CD14-positive monocyte (primary cell): ENCODE data around the gene G3BP2. TPM values are rescaled to one million over a fixed set of nuclear protein-coding genes. Genes with fewer than 3 reads are reported as not detected.

Source experiments
- DNase-seq, 3 donors: peaks; one replicate each; pipeline ENCODE4 v3.0.0-alpha.2; 2011 to 2022
- H2AFZ ChIP-seq: 2 replicates; pipeline ENCODE4 v1.6.0; 2012; ENCODE audit warnings: mild to moderate bottlenecking, low read depth, low read length, inconsistent platforms; ENCODE audit not compliant: insufficient read depth, poor library complexity, severe bottlenecking
- H3K27ac ChIP-seq, 2 donors: 1 replicate in 1 of 2; 2 replicates in 1 of 2; pipeline ENCODE4 v1.5.1; 2012 to 2013; ENCODE audit warnings: low read length in 2 of 2, control low read depth in 1 of 2, inconsistent platforms in 1 of 2, low read depth in 1 of 2, mild to moderate bottlenecking in 1 of 2
- H3K27me3 ChIP-seq, 2 donors: one replicate each; pipeline versions ENCODE4 v1.6.0 to v1.6.1; 2011 to 2013; ENCODE audit warnings: low read length in 2 of 2; ENCODE audit not compliant: control insufficient read depth in 2 of 2, insufficient read depth in 2 of 2
- H3K36me3 ChIP-seq, 2 donors: replicated peaks in 1 of 2; 1 replicate in 1 of 2; 2 replicates in 1 of 2; pipeline versions ENCODE4 v1.5.1 to v1.6.1; 2012 to 2013; ENCODE audit warnings: low read length in 2 of 2, control low read depth in 1 of 2, inconsistent platforms in 1 of 2, mild to moderate bottlenecking in 1 of 2; ENCODE audit not compliant: insufficient read depth in 2 of 2, control insufficient read depth in 1 of 2
- H3K4me1 ChIP-seq, 2 donors: 1 replicate in 1 of 2; 2 replicates in 1 of 2; pipeline versions ENCODE4 v1.5.1 to v1.6.1; 2012 to 2013; ENCODE audit warnings: low read length in 2 of 2, control low read depth in 1 of 2, inconsistent platforms in 1 of 2, mild to moderate bottlenecking in 1 of 2, moderate library complexity in 1 of 2; ENCODE audit not compliant: insufficient read depth in 2 of 2, control insufficient read depth in 1 of 2
- H3K4me2 ChIP-seq: replicated peaks from 2 replicates; pipeline ENCODE3; 2012; ENCODE audit warnings: low read length, moderate library complexity, mild to moderate bottlenecking; ENCODE audit not compliant: poor library complexity, severe bottlenecking; ENCODE audit errors: extremely low read depth
- H3K4me3 ChIP-seq, 3 experiments: fragments of 200-600 bp in 1 of 3; sonication (generic) in 1 of 3; replicated peaks in 1 of 3; 1 replicate in 2 of 3; 2 replicates in 1 of 3; pipeline ENCODE4 v1.5.1; 2011 to 2013; ENCODE audit warnings: low read length in 3 of 3, mild to moderate bottlenecking in 3 of 3, control low read depth in 2 of 3, low read depth in 2 of 3, inconsistent platforms in 1 of 3, moderate library complexity in 1 of 3
- H3K79me2 ChIP-seq: 2 replicates; pipeline ENCODE4 v1.6.0; 2012; ENCODE audit warnings: mild to moderate bottlenecking, control low read depth, inconsistent platforms, low read length, moderate library complexity; ENCODE audit not compliant: insufficient read depth
- H3K9ac ChIP-seq: 2 replicates; pipeline ENCODE4 v1.6.0; 2017; ENCODE audit warnings: low read length, mild to moderate bottlenecking; ENCODE audit not compliant: insufficient read depth, poor library complexity, severe bottlenecking
- H3K9me3 ChIP-seq, 2 donors: replicated peaks in 1 of 2; 1 replicate in 1 of 2; 2 replicates in 1 of 2; pipeline versions ENCODE4 v1.5.1 to v1.6.1; 2012 to 2013; ENCODE audit warnings: low read length in 2 of 2, control low read depth in 1 of 2; ENCODE audit not compliant: control insufficient read depth in 1 of 2, insufficient read depth in 1 of 2
- H4K20me1 ChIP-seq: 2 replicates; pipeline ENCODE4 v1.6.0; 2012; ENCODE audit warnings: mild to moderate bottlenecking, low read length, control low read depth, moderate library complexity; ENCODE audit not compliant: insufficient read depth
- H3K27ac Mint-ChIP-seq, 7 donors: one replicate each; pipeline ENCODE4 v1.8.0; 2020; ENCODE audit warnings: mild to moderate bottlenecking in 7 of 7, mixed read lengths in 7 of 7, moderate library complexity in 6 of 7, inconsistent platforms in 2 of 7
- H3K27me3 Mint-ChIP-seq, 3 donors: one replicate each; pipeline ENCODE4 v1.8.0; 2021 to 2022; ENCODE audit warnings: low read depth in 3 of 3, mild to moderate bottlenecking in 3 of 3, mixed read lengths in 3 of 3, moderate library complexity in 3 of 3, inconsistent platforms in 1 of 3
- H3K36me3 Mint-ChIP-seq, 2 donors: one replicate each; pipeline ENCODE4 v1.8.0; 2020; ENCODE audit warnings: mixed read lengths in 2 of 2, inconsistent platforms in 1 of 2, mild to moderate bottlenecking in 1 of 2
- H3K4me1 Mint-ChIP-seq: one replicate; pipeline ENCODE4 v1.8.0; 2020; ENCODE audit warnings: mild to moderate bottlenecking, mixed read lengths
- H3K4me3 Mint-ChIP-seq, 2 donors: one replicate each; pipeline ENCODE4 v1.8.0; 2020; ENCODE audit warnings: mild to moderate bottlenecking in 2 of 2, mixed read lengths in 2 of 2, moderate library complexity in 1 of 2
- H3K9me3 Mint-ChIP-seq, 7 donors: one replicate each; pipeline ENCODE4 v1.8.0; 2020 to 2022; ENCODE audit warnings: mixed read lengths in 7 of 7, mild to moderate bottlenecking in 6 of 7, moderate library complexity in 6 of 7, inconsistent platforms in 2 of 7
- WGBS: methylation state at CpG from one replicate; pipeline ENCODE4 v1.1.5; 2013; ENCODE audit warnings: missing lambda C conversion rate; ENCODE audit not compliant: insufficient coverage; 5-methylcytosine and 5-hydroxymethylcytosine counted together
- intact Hi-C, 2 donors: fragments of 100-400 bp; cut with micrococcal nuclease; formaldehyde crosslinking; loops; one replicate each; pipeline versions ENCODE4 v1.15.0 to v1.15.1; 2023
- polyA plus RNA-seq, 3 donors: library from polyadenylated mRNA; depleted of rRNA in 1 of 3; unstranded in 2 of 3; stranded (reverse) in 1 of 3; fragments of 300-500 nt in 2 of 3; fragments of >200 nt in 1 of 3; fragmentation: Illumina TruSeq in 2 of 3; gene quantifications; 1 replicate in 2 of 3; 2 replicates in 1 of 3; pipeline ENCODE4 v1.2.3, GENCODE V29; 2012 to 2021
- TF ChIP-seq, protein P1 (sequence below): fragments of 200-600 bp; IDR thresholded peaks from one replicate; pipeline ENCODE4 v1.8.0; 2022; ENCODE audit warnings: antibody characterized with exemption, mild to moderate bottlenecking

The G3BP2 gene
- polyA plus RNA-seq, 3 donors = 32.5 to 92.3 (median 74.2) TPM

DNA sequence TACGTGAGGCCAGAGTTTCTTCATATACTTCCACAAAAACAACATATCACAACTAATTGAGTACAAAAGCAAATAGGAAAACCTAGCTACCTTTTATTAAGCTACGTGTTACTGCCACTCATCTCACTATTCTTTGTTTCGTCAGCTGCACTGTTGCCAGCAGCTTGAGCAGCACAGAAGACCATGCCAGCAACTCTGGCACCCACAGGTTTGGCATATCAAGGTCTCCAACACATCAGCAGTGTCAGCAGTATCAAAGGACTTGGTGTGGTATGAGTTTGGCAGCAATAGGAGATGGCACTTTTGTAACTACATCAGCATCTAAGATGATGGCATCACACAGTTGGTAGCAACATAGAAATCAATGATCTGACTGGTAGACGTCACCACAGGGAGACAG, 73.6 kb downstream of the G3BP2 start:
- Mint-ChIP-seq H3K27ac (no peak overlapping the region), H3K36me3 (no peaks in the 10 kb centered on the region), H3K27me3 (peaks cover 2 to 4% (median 3%) of the 10 kb centered on the region in 3 donors), H3K4me3 (no peak overlapping the region), H3K9me3 (no peaks in the 10 kb centered on the region), H3K4me1 (peaks cover 3% of the 10 kb centered on the region)
- TF ChIP-seq, protein P1, sequence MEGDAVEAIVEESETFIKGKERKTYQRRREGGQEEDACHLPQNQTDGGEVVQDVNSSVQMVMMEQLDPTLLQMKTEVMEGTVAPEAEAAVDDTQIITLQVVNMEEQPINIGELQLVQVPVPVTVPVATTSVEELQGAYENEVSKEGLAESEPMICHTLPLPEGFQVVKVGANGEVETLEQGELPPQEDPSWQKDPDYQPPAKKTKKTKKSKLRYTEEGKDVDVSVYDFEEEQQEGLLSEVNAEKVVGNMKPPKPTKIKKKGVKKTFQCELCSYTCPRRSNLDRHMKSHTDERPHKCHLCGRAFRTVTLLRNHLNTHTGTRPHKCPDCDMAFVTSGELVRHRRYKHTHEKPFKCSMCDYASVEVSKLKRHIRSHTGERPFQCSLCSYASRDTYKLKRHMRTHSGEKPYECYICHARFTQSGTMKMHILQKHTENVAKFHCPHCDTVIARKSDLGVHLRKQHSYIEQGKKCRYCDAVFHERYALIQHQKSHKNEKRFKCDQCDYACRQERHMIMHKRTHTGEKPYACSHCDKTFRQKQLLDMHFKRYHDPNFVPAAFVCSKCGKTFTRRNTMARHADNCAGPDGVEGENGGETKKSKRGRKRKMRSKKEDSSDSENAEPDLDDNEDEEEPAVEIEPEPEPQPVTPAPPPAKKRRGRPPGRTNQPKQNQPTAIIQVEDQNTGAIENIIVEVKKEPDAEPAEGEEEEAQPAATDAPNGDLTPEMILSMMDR = no peak
- peaks cover 2 to 6% of the 10 kb centered on the region in 2 donors for H3K4me1 ChIP-seq
- H3K27me3 ChIP-seq = no peaks in the 10 kb centered on the region
- H2AFZ ChIP-seq = no peak overlapping the region
- no peaks in the 10 kb centered on the region for H3K79me2 ChIP-seq
- H3K4me2 ChIP-seq = no peak overlapping the region
- intact Hi-C loops = no loop called here
- no peaks in the 10 kb centered on the region for H3K9me3 ChIP-seq
- no peaks in the 10 kb centered on the region for H4K20me1 ChIP-seq
- H3K36me3 ChIP-seq = no peaks in the 10 kb centered on the region
- no peak overlapping the region for H3K9ac ChIP-seq
- DNase-seq = no peak
- H3K27ac ChIP-seq = no peak overlapping the region
- WGBS = 97% methylated on average over 3 of the region's 4 CpGs
- H3K4me3 ChIP-seq = no peak overlapping the region

DNA sequence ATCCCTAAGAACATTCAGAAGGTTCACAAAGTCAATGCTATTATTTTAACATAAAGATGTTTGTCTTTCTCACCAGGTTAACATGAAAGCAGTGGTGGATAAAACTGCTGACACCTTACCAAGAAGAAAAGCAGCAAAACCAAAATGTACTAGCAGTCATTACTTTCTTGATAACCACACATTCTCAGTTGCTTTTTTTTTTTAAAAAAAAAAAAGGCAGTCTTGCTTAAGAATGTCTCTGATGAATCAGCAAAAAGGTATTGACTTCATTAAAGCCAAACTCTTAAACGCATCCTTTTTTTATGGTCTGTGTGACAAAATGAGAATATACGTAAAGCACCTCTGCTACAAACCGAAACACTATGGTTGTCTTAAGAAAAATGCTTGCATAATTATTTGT, 74.8 kb downstream of the G3BP2 start:
- Histone ChIP-seq H3K36me3 (no peaks in the 10 kb centered on the region), H3K27me3 (no peaks in the 10 kb centered on the region), H3K79me2 (no peaks in the 10 kb centered on the region), H4K20me1 (no peaks in the 10 kb centered on the region), H3K4me2 (no peak overlapping the region), H3K27ac (no peak overlapping the region), H3K9me3 (no peaks in the 10 kb centered on the region), H3K4me3 (no peak overlapping the region), H3K4me1 (peaks cover 2 to 6% of the 10 kb centered on the region in 2 donors), H2AFZ (no peak overlapping the region), H3K9ac (no peak overlapping the region)
- Mint-ChIP-seq H3K27me3 (peaks cover 1 to 4% (median 2%) of the 10 kb centered on the region in 3 donors), H3K27ac (no peak overlapping the region), H3K4me3 (no peak overlapping the region), H3K36me3 (no peaks in the 10 kb centered on the region), H3K9me3 (no peaks in the 10 kb centered on the region), H3K4me1 (peaks cover 3% of the 10 kb centered on the region)
- intact Hi-C loops = no loop called here
- no CpG with 5 or more reads among the region's 3 CpGs for WGBS
- peak; percentile 2 to 19 (median 8) for DNase-seq
- TF ChIP-seq, protein P1 = no peak
